SK-N-SH treated with all-trans-retinoic acid at 6 μM for 48 hours (cell line): ENCODE measurements around the gene CMIP.

ENCODE experiments used
- ATAC-seq: fragments of 200-7000 bp; cut with Tn5 transposase; 3 replicates; pipeline ENCODE4 v1.9.1; 2020; ENCODE audit warnings: mild to moderate bottlenecking, moderate library complexity
- ARNTL ChIP-seq: fragments of 450-650 bp; formaldehyde crosslinking; IDR thresholded peaks from 2 replicates; pipeline ENCODE4 v1.5.0; 2020; ENCODE audit warnings: low read depth, mild to moderate bottlenecking, moderate library complexity, borderline replicate concordance
- BACH2 ChIP-seq: fragments of 250-450 bp; sonication (Bioruptor Pico); IDR thresholded peaks from 2 replicates; pipeline ENCODE4 v1.9.0; 2021; ENCODE audit warnings: mild to moderate bottlenecking, borderline replicate concordance
- CREB5 ChIP-seq: fragments of 250-450 bp; sonication (Bioruptor Pico); IDR thresholded peaks from 2 replicates; pipeline ENCODE4 v1.5.1; 2020; ENCODE audit warnings: low read depth, mild to moderate bottlenecking, moderate library complexity
- CSDC2 ChIP-seq: fragments of 250-450 bp; sonication (Bioruptor Pico); IDR thresholded peaks from 2 replicates; pipeline ENCODE4 v1.5.0; 2020; ENCODE audit warnings: mild to moderate bottlenecking, moderate library complexity
- CSRNP3 ChIP-seq: fragments of 250-450 bp; sonication (Bioruptor Pico); IDR thresholded peaks from 2 replicates; pipeline ENCODE4 v1.5.1; 2021; ENCODE audit warnings: mild to moderate bottlenecking, moderate library complexity
- ESRRG ChIP-seq: fragments of 250-450 bp; sonication (Bioruptor Pico); IDR thresholded peaks from 2 replicates; pipeline ENCODE4 v1.6.1; 2021; ENCODE audit warnings: mild to moderate bottlenecking
- GLIS3 ChIP-seq: fragments of 250-450 bp; sonication (Bioruptor Pico); IDR thresholded peaks from 2 replicates; pipeline ENCODE4 v1.5.0; 2020; ENCODE audit warnings: mild to moderate bottlenecking, moderate library complexity
- ISL1 ChIP-seq: fragments of 250-450 bp; sonication (Bioruptor Pico); IDR thresholded peaks from 2 replicates; pipeline ENCODE4 v2.1.2; 2022; ENCODE audit warnings: mild to moderate bottlenecking, moderate library complexity
- OSR1 ChIP-seq: fragments of 250-450 bp; sonication (Bioruptor Pico); IDR thresholded peaks from 2 replicates; pipeline ENCODE4 v1.8.0; 2022; ENCODE audit warnings: moderate library complexity, mild to moderate bottlenecking, inconsistent platforms
- PATZ1 ChIP-seq: fragments of 250-450 bp; sonication (Bioruptor Pico); IDR thresholded peaks from 2 replicates; pipeline ENCODE4 v1.8.0; 2020; ENCODE audit warnings: mild to moderate bottlenecking, moderate library complexity, borderline replicate concordance
- POU6F1 ChIP-seq: fragments of 250-450 bp; sonication (Bioruptor Pico); IDR thresholded peaks from 2 replicates; pipeline ENCODE4 v1.8.0; 2021; ENCODE audit warnings: low read depth, mild to moderate bottlenecking, moderate library complexity, borderline replicate concordance
- PPARA ChIP-seq: fragments of 250-450 bp; sonication (Bioruptor Pico); IDR thresholded peaks from 2 replicates; pipeline ENCODE4 v1.5.0; 2020; ENCODE audit warnings: mild to moderate bottlenecking, borderline replicate concordance
- SNAI2 ChIP-seq: fragments of 250-450 bp; sonication (Bioruptor Pico); IDR thresholded peaks from 2 replicates; pipeline ENCODE4 v1.5.0; 2020; ENCODE audit warnings: mild to moderate bottlenecking, moderate library complexity
- TCF4 ChIP-seq: fragments of 250-450 bp; sonication (Bioruptor Pico); IDR thresholded peaks from 2 replicates; pipeline ENCODE4 v1.8.0; 2021; ENCODE audit warnings: mild to moderate bottlenecking, moderate library complexity, borderline replicate concordance
- TSHZ2 ChIP-seq: fragments of 250-450 bp; sonication (Bioruptor Pico); IDR thresholded peaks from 2 replicates; pipeline ENCODE4 v1.5.0; 2020; ENCODE audit warnings: mild to moderate bottlenecking, moderate library complexity
- ZC3H10 ChIP-seq: fragments of 250-450 bp; sonication (Bioruptor Pico); IDR thresholded peaks from 2 replicates; pipeline ENCODE4 v1.5.1; 2021; ENCODE audit warnings: mild to moderate bottlenecking, moderate library complexity
- ZFP3 ChIP-seq: fragments of 250-450 bp; sonication (Bioruptor Pico); IDR thresholded peaks from 2 replicates; pipeline ENCODE4 v1.5.0; 2020; ENCODE audit warnings: mild to moderate bottlenecking, moderate library complexity
- ZFP30 ChIP-seq: fragments of 450-650 bp; formaldehyde crosslinking; IDR thresholded peaks from 2 replicates; pipeline ENCODE4 v1.5.0; 2022; ENCODE audit warnings: mild to moderate bottlenecking, moderate library complexity
- ZNF565 ChIP-seq: fragments of 450-650 bp; formaldehyde crosslinking; conservative IDR thresholded peaks from 2 replicates; pipeline ENCODE4 v1.5.0; 2020; ENCODE audit warnings: low read depth, mild to moderate bottlenecking, moderate library complexity
- ZNF70 ChIP-seq: fragments of 450-650 bp; formaldehyde crosslinking; IDR thresholded peaks from 2 replicates; pipeline ENCODE4 v1.5.0; 2020; ENCODE audit warnings: mild to moderate bottlenecking, moderate library complexity
- ZNF8 ChIP-seq: fragments of 450-650 bp; formaldehyde crosslinking; IDR thresholded peaks from 2 replicates; pipeline ENCODE4 v1.5.0; 2020; ENCODE audit warnings: mild to moderate bottlenecking, moderate library complexity

The CMIP gene

GRCh38 chr16:81675662-81676061 is 231.1 kb downstream of the CMIP start:
- TF ChIP-seq ISL1 (CRISPR knock-in tag) = no peak
- TF ChIP-seq ARNTL (CRISPR knock-in tag) = no peak
- no peak for TF ChIP-seq BACH2 (CRISPR knock-in tag)
- TF ChIP-seq TCF4 (CRISPR knock-in tag) = no peak
- no peak for TF ChIP-seq ZNF8
- TF ChIP-seq CSDC2 = no peak
- no peak for TF ChIP-seq PATZ1 (CRISPR knock-in tag)
- TF ChIP-seq TSHZ2 (CRISPR knock-in tag) = no peak
- TF ChIP-seq ZNF565 = no peak
- no peak for TF ChIP-seq ZFP3 (CRISPR knock-in tag)
- no peak for TF ChIP-seq SNAI2 (CRISPR knock-in tag)
- no peak for TF ChIP-seq ZNF70 (CRISPR knock-in tag)
- no peak for TF ChIP-seq CREB5 (CRISPR knock-in tag)
- no peak for TF ChIP-seq ESRRG (CRISPR knock-in tag)
- no peak for TF ChIP-seq POU6F1 (CRISPR knock-in tag)
- TF ChIP-seq GLIS3 = no peak
- no peak for TF ChIP-seq ZC3H10
- TF ChIP-seq OSR1 = no peak
- TF ChIP-seq, all 23 proteins: peak for 0
- ATAC-seq = no peak

- no peak for ATAC-seq
- TF ChIP-seq PPARA (CRISPR knock-in tag) = no peak
- no peak for TF ChIP-seq ZFP30 (CRISPR knock-in tag)
- no peak for TF ChIP-seq BACH2 (CRISPR knock-in tag)
- no peak for TF ChIP-seq TSHZ2 (CRISPR knock-in tag)
- TF ChIP-seq OSR1 = no peak
- no peak for TF ChIP-seq ZNF70 (CRISPR knock-in tag)
- TF ChIP-seq PATZ1 (CRISPR knock-in tag) = no peak
- no peak for TF ChIP-seq CSDC2
- TF ChIP-seq SNAI2 (CRISPR knock-in tag) = no peak
- no peak for TF ChIP-seq CREB5 (CRISPR knock-in tag)
- no peak for TF ChIP-seq CSRNP3 (CRISPR knock-in tag)
- no peak for TF ChIP-seq ZC3H10
- no peak for TF ChIP-seq ESRRG (CRISPR knock-in tag)
- no peak for TF ChIP-seq ZNF8
- no peak for TF ChIP-seq ZFP3 (CRISPR knock-in tag)
Observed at GRCh38 chr16:81676066-81676882, 231.7 kb downstream of the CMIP start.
